ENCODE results near the gene NOS1AP.

- TF ChIP-seq POLR2A (IDR thresholded peaks at IDR 0.05; ENCODE audit: low read depth, low read length) = no peak
- TF ChIP-seq POLR2AphosphoS5 (IDR thresholded peaks at IDR 0.05; ENCODE audit: low read depth, low read length) = no peak
- TF ChIP-seq TAF1 (IDR thresholded peaks at IDR 0.05; ENCODE audit: borderline replicate concordance, low read depth, low read length) = no peak
Observed at GRCh38 chr1:162381383-162381782, 311.9 kb downstream of the NOS1AP start, which contains the start of gene C1orf226.
